GM12801 (cell line): ENCODE data around the gene TMEM114.

Source experiments
- CTCF ChIP-seq: IDR thresholded peaks from one replicate; pipeline ENCODE4 v1.5.1; 2011; ENCODE audit warnings: control low read depth; ENCODE audit not compliant: insufficient read length; ENCODE audit errors: extremely low read depth

TMEM114 gene

DNA sequence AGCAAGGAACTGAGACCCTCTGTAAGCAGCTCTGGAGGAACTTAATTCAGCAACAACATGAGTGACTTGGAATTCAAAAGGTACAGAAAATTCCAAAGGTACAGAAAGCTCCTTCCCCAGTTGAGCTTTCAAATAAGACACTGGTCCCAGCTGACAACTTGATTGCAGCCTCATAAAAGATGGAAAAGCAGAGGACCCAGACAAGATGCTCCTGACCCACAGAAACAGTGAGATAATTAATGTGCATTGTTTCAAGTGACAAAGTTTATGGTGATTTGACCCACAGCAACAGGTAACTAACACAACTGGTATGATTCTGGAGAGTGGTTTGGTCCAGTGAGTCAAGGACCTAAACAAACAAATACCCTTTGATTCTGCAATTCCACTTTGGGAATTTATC, 15.2 kb upstream of the TMEM114 start:
- no peak for TF ChIP-seq CTCF

DNA sequence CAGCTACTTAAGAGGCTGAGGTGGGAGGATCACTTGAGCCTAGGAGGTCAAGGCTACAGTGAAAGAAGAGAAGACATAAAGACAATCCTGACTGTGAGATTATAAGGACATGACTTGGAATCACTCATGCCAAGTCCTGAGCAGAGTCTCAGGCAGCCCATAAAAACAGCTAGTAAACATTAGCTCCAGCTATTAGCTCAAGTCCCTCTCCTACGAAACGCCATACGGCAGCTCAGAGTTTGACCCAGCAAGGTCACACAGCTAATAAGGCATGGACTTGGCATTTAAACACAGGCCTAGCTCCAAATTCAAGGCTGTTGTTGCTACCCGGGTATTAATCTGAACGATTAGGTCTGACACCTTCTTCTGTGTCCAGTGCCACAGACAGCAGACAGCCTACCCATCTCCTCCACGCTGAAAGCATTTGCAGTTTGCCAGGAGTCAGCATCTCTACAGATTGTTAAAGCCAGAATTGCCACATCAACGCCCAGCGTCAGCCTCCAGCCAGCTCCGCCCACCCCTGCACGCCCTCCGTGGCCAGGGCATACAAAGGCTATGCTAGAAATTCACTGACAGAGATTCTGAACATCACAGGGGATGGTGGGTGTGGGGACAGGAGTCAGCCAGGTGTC, 9.9 kb upstream of the TMEM114 start:
- TF ChIP-seq CTCF, result no peak

DNA sequence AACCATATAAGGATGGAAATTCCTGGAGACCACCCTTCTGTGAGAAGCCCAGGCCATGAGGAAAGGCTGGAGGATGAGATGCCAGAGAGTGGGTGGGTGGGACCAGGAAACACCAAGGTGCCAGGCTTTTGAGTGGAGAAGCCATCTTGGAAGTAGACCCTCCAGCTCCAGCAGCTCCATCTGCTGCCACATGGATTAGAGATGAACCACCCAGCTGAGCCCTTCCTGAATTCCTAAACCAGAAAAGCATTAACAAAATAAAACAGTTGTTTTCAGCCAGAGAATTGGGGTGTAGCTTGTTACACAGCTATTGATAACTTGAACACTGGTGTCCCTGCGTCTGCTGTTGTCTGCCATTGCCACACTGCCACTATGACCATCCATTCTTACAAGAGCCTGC, 6.3 kb upstream of the TMEM114 start:
- TF ChIP-seq CTCF, result no peak

GRCh38 chr16:8595783-8596182, 5.5 kb upstream of the TMEM114 start:
- TF ChIP-seq CTCF, result no peak

- no peak for TF ChIP-seq CTCF
Observed at GRCh38 chr16:8594149-8594666, 3.9 kb upstream of the TMEM114 start.

DNA sequence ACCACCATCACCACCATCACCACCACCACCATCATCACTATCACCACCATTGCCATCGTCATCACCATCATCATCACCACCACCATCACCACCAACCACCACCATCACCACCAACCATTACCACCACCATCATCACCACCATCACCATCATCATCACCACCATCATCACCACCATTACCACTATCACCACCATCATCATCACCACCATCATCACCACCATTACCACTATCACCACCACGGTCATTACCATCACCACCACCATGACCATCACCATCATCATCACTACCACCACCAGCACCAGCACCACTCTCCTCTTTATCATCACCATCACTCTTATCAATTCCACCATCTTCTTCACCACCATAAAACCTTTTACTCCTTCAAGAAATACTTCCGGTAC, 1.1 kb upstream of the TMEM114 start:
- no peak for TF ChIP-seq CTCF

GRCh38 chr16:8590811-8591210, 500 bp upstream of the TMEM114 start:
- TF ChIP-seq CTCF, result no peak
